ENCODE data around the gene GUK1.

Gene GUK1

DNA sequence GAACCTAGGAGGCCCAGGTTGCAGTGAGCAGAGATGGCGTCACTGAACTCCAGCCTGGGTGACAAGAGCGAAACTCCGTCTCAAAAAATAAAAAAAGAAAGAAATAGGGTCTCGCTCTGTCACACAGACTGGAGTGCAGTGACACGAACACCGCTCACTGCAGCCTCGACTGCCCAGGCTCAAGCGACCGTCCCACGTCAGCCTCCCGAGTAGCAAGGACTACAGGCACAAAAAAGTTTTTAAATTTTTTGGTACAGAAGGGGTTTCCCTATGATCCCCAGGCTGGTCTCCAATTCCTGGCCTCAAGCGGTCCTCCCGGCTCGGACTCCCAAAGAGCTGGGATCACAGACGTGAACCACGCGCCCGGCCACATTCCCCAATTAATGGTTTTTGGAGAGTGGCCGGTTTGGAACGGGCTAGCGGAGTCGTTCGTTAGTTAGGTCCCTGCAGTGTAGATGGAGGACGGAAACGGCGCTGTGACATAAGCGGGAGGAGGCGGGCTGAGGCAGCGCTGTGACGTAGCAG is 611 bp upstream of the GUK1 start:
- H2AFZ ChIP-seq (ENCODE audit: low read depth) = peak overlapping the region; percentile 96
- peaks cover 43% of the 10 kb centered on the region for H3K79me2 ChIP-seq (ENCODE audit: insufficient read depth, low read depth)
- no peaks in the 10 kb centered on the region for H3K36me3 ChIP-seq (ENCODE audit: insufficient read depth)
- H3K4me1 ChIP-seq (ENCODE audit: low read depth, poor library complexity, severe bottlenecking) = peaks cover 17% of the 10 kb centered on the region
- peak overlapping the region; percentile 70 for H3K4me2 ChIP-seq
- TF ChIP-seq, protein P1, sequence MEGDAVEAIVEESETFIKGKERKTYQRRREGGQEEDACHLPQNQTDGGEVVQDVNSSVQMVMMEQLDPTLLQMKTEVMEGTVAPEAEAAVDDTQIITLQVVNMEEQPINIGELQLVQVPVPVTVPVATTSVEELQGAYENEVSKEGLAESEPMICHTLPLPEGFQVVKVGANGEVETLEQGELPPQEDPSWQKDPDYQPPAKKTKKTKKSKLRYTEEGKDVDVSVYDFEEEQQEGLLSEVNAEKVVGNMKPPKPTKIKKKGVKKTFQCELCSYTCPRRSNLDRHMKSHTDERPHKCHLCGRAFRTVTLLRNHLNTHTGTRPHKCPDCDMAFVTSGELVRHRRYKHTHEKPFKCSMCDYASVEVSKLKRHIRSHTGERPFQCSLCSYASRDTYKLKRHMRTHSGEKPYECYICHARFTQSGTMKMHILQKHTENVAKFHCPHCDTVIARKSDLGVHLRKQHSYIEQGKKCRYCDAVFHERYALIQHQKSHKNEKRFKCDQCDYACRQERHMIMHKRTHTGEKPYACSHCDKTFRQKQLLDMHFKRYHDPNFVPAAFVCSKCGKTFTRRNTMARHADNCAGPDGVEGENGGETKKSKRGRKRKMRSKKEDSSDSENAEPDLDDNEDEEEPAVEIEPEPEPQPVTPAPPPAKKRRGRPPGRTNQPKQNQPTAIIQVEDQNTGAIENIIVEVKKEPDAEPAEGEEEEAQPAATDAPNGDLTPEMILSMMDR (conservative IDR thresholded peaks at IDR 0.05; ENCODE audit: low read depth, low read length) = no peak
- peak overlapping the region; percentile 39; the same call in 1 of the 2 replicates for H3K9ac ChIP-seq
- H3K27ac ChIP-seq = peak overlapping the region; percentile 48; the same call in 1 of the 2 replicates
- H3K27me3 ChIP-seq (ENCODE audit: insufficient read depth, low read depth) = no peaks in the 10 kb centered on the region
- H3K4me3 ChIP-seq (IDR thresholded peaks at IDR 0.05; ENCODE audit: insufficient read depth, low read depth, low read length) = peak overlapping the region; percentile 48
- H4K20me1 ChIP-seq (ENCODE audit: insufficient read depth) = no peaks in the 10 kb centered on the region; the same call in 1 of the 2 replicates

DNA sequence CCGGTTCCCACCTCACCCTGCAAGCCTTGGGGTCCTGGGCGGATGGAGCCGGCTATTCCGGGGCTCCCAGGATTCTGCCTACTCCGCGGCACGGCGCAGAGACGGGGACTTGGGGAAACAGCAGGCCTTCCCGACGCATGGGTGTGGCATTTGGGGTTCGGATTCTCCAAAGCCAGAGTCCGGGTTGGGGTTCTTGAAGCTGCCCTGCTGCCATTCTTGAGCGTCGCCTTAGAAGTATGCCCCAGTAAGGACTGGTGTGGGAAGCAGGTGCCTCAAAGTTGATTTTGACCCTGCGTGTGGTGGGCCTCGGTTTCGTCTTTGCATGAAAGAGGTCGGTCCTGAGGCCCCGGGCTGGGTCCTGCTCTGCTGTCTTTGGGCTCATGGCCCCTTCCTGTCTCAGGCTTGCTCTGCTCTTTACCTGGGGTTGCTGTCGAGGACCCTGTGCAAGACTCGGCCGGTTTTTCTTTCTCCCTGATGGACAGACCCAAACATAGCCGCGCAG is 696 bp downstream of the GUK1 start:
- Histone ChIP-seq H3K9ac (peak overlapping the region; percentile 70), H3K27ac (peak overlapping the region; percentile 62), H4K20me1 (ENCODE audit: insufficient read depth) (no peaks in the 10 kb centered on the region; the same call in 1 of the 2 replicates), H3K79me2 (ENCODE audit: insufficient read depth, low read depth) (peaks cover 56% of the 10 kb centered on the region), H3K4me3 (IDR thresholded peaks at IDR 0.05; ENCODE audit: insufficient read depth, low read depth, low read length) (peak overlapping the region; percentile 83), H3K4me2 (peak overlapping the region; percentile 96), H3K27me3 (ENCODE audit: insufficient read depth, low read depth) (no peaks in the 10 kb centered on the region), H3K36me3 (ENCODE audit: insufficient read depth) (no peaks in the 10 kb centered on the region), H2AFZ (ENCODE audit: low read depth) (peak overlapping the region; percentile 77; the same call in 1 of the 2 replicates), H3K4me1 (ENCODE audit: low read depth, poor library complexity, severe bottlenecking) (peaks cover 17% of the 10 kb centered on the region)
- TF ChIP-seq, protein P1 (conservative IDR thresholded peaks at IDR 0.05; ENCODE audit: low read depth, low read length) = no peak

DNA sequence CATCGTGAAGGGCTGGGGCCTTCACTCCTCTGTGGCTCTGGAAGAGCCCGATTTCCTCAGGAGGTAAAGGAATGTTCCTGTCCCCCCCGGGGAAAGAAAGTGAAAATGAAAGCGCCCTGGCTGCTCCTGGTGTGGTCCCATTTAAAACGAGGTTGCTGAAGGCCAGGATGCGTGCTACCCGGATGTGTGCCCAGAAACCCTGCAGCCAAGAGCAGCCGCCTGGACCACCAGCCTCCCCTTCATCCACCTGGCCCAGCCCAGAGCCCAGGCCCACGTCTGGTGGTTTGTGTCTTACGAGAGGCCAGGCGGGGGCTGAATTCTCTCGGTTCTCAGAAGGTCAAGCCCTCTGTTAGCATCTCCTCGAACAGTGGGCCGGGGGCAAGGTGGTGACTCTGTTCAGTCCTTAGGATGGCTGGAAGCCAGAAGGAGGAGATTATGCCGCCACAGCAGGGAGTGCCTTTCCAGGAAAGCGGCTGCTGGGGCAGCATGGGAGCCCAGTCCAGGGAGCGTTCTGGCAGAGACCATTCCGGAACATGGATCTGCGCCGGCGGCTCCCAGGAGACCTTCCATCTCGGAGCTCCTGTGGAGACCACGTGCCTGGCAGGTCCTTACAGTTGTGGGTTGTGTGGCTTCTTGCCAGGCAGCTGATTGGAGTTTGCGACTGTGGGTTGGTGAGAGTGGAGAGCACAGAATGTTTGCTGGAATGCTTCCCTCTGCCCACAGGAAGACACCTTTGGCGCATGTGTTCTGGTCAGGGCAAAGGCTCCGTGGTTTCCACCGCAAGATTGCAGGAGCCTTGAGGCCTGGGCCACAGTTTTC is 1.4 kb downstream of the GUK1 start:
- H3K36me3 ChIP-seq (ENCODE audit: insufficient read depth) = no peaks in the 10 kb centered on the region
- peak overlapping the region; percentile 96 for H3K4me2 ChIP-seq
- H2AFZ ChIP-seq (ENCODE audit: low read depth) = no peak overlapping the region
- peak overlapping the region; percentile 83 for H3K4me3 ChIP-seq (IDR thresholded peaks at IDR 0.05; ENCODE audit: insufficient read depth, low read depth, low read length)
- H3K27ac ChIP-seq = peak overlapping the region; percentile 62
- H3K79me2 ChIP-seq (ENCODE audit: insufficient read depth, low read depth) = peaks cover 63% of the 10 kb centered on the region
- H3K9ac ChIP-seq = peak overlapping the region; percentile 70
- H3K27me3 ChIP-seq (ENCODE audit: insufficient read depth, low read depth) = no peaks in the 10 kb centered on the region
- TF ChIP-seq, protein P1 (conservative IDR thresholded peaks at IDR 0.05; ENCODE audit: low read depth, low read length) = no peak
- H3K4me1 ChIP-seq (ENCODE audit: low read depth, poor library complexity, severe bottlenecking) = peaks cover 17% of the 10 kb centered on the region
- no peaks in the 10 kb centered on the region; the same call in 1 of the 2 replicates for H4K20me1 ChIP-seq (ENCODE audit: insufficient read depth)

DNA sequence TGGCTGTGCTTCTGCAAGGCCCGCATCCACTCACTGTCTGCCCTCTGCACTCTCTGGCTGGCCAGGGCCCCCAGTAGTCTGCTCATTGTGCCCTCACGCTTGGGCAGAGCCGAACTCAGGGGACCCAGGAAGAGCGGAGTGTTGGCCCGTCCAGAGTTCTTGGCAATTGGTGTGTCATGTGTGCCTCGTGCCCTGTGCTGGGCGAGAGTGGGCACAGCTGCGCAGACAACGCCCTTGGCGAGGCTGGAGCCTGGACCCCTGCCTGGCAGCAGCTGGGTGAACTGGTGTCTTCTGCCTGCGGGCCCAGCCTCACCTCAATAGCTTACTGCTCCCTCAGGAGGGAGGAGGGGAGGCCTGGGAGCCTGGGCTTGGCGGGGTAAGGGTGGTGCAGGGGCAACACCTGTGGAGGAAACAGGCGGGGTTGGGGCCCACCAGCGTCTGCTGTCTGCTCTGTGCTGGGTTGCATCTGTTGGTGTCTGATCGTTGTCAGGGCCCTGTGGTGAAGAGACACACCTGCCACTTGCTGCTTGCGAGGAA is 2.1 kb downstream of the GUK1 start:
- Histone ChIP-seq H4K20me1 (ENCODE audit: insufficient read depth) (no peaks in the 10 kb centered on the region; the same call in 1 of the 2 replicates), H3K27ac (peak overlapping the region; percentile 62; the same call in 1 of the 2 replicates), H3K4me3 (IDR thresholded peaks at IDR 0.05; ENCODE audit: insufficient read depth, low read depth, low read length) (no peak overlapping the region), H3K9ac (peak overlapping the region; percentile 70; the same call in 1 of the 2 replicates), H3K79me2 (ENCODE audit: insufficient read depth, low read depth) (peaks cover 65% of the 10 kb centered on the region), H3K36me3 (ENCODE audit: insufficient read depth) (no peaks in the 10 kb centered on the region), H3K4me1 (ENCODE audit: low read depth, poor library complexity, severe bottlenecking) (peaks cover 17% of the 10 kb centered on the region), H2AFZ (ENCODE audit: low read depth) (no peak overlapping the region), H3K4me2 (peak overlapping the region; percentile 96), H3K27me3 (ENCODE audit: insufficient read depth, low read depth) (no peaks in the 10 kb centered on the region)
- TF ChIP-seq, protein P1 (conservative IDR thresholded peaks at IDR 0.05; ENCODE audit: low read depth, low read length) = no peak

Measured in KMS-11 (cell line).